K562 (cell line): ENCODE results near the gene FOXN3.

ENCODE experiments used
- EP300 ChIP-seq: IDR thresholded peaks from 2 replicates; pipeline ENCODE4 v1.6.1; 2012; ENCODE audit warnings: low read length, improper control_type of control experiment
- FOXM1 ChIP-seq, 2 experiments: fragments of 450-650 bp in 1 of 2; sonication (generic) in 1 of 2; formaldehyde crosslinking in 1 of 2; IDR thresholded peaks; 2 replicates each; pipeline versions ENCODE4 v1.6.1 to v1.9.0; 2017 to 2022; ENCODE audit warnings: low read depth in 2 of 2, mild to moderate bottlenecking in 2 of 2, missing genetic modification reagents in 1 of 2, moderate library complexity in 1 of 2
- HNRNPL ChIP-seq: fragments of 200-400 bp; formaldehyde crosslinking; IDR thresholded peaks from 2 replicates; pipeline ENCODE4 v1.6.1; 2017; ENCODE audit warnings: low read depth, mild to moderate bottlenecking, low read length
- OTX1 ChIP-seq: fragments of 450-650 bp; formaldehyde crosslinking; IDR thresholded peaks from 2 replicates; pipeline ENCODE4 v1.4.0; 2022; ENCODE audit warnings: mild to moderate bottlenecking
- POLR2A ChIP-seq: fragments of 450-650 bp; conservative IDR thresholded peaks from 2 replicates; pipeline ENCODE4 v1.6.1; 2016
- PRDM10 ChIP-seq: fragments of 450-650 bp; IDR thresholded peaks from 2 replicates; pipeline ENCODE4 v1.6.1; 2018; ENCODE audit not compliant: partially characterized antibody
- REST ChIP-seq, 2 experiments: fragments of 450-650 bp; formaldehyde crosslinking in 1 of 2; IDR thresholded peaks; 2 replicates each; pipeline versions ENCODE4 v1.4.0 to v1.6.1; 2014 to 2020; ENCODE audit warnings: mild to moderate bottlenecking in 2 of 2, borderline replicate concordance in 1 of 2, low read depth in 1 of 2
- ZNF696 ChIP-seq: fragments of 250-450 bp; sonication (Bioruptor Pico); conservative IDR thresholded peaks from 2 replicates; pipeline ENCODE4 v1.4.0; 2020; ENCODE audit warnings: mild to moderate bottlenecking, moderate library complexity
- TF ChIP-seq, protein P1 (sequence below): fragments of 450-650 bp; IDR thresholded peaks from 2 replicates; pipeline ENCODE4 v1.6.1; 2017; ENCODE audit warnings: mild to moderate bottlenecking, moderate library complexity
- TF ChIP-seq, protein P2 (sequence below): sonication (generic); formaldehyde crosslinking; IDR thresholded peaks from 2 replicates; pipeline ENCODE4 v1.8.1; 2023; ENCODE audit warnings: mild to moderate bottlenecking, missing genetic modification reagents
- TF ChIP-seq, protein P3 (sequence below): conservative IDR thresholded peaks from 2 replicates; pipeline ENCODE4 v1.6.1; 2011; ENCODE audit warnings: low read depth, mild to moderate bottlenecking, low read length; ENCODE audit not compliant: control insufficient read depth
- TF ChIP-seq, protein P4 (sequence below), 3 experiments: IDR thresholded peaks in 2 of 3; conservative IDR thresholded peaks in 1 of 3; 2 replicates each; pipeline ENCODE4 v1.5.1; 2011 to 2012; ENCODE audit warnings: low read length in 3 of 3, mild to moderate bottlenecking in 3 of 3, control low read depth in 2 of 3, improper control_type of control experiment in 1 of 3, inconsistent platforms in 1 of 3, low read depth in 1 of 3, mixed read lengths in 1 of 3, moderate library complexity in 1 of 3; ENCODE audit not compliant: insufficient read depth in 2 of 3

DNA sequence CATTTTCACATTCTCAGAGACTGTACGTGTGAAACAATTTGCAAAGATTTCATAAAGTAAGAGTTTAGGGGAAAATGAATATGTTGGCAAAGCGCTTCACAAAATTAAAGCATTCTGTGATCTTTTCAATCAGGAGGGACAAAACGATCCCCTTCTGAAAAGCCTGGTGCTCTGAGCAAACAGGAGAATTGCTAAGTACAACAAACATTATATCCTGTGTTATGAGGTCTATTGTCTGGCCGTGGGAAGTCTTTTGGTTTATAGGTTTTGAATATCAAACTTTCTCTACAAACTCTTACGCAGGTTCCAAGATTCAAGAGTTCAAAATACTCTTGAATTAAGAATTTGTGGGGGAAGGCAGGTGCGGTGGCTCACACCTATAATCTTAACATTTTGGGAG is 7.2 kb upstream of the FOXN3 start:
- TF ChIP-seq, protein P1, sequence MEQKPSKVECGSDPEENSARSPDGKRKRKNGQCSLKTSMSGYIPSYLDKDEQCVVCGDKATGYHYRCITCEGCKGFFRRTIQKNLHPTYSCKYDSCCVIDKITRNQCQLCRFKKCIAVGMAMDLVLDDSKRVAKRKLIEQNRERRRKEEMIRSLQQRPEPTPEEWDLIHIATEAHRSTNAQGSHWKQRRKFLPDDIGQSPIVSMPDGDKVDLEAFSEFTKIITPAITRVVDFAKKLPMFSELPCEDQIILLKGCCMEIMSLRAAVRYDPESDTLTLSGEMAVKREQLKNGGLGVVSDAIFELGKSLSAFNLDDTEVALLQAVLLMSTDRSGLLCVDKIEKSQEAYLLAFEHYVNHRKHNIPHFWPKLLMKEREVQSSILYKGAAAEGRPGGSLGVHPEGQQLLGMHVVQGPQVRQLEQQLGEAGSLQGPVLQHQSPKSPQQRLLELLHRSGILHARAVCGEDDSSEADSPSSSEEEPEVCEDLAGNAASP = no peak
- TF ChIP-seq OTX1 (CRISPR knock-in tag) = no peak
- TF ChIP-seq, protein P2, sequence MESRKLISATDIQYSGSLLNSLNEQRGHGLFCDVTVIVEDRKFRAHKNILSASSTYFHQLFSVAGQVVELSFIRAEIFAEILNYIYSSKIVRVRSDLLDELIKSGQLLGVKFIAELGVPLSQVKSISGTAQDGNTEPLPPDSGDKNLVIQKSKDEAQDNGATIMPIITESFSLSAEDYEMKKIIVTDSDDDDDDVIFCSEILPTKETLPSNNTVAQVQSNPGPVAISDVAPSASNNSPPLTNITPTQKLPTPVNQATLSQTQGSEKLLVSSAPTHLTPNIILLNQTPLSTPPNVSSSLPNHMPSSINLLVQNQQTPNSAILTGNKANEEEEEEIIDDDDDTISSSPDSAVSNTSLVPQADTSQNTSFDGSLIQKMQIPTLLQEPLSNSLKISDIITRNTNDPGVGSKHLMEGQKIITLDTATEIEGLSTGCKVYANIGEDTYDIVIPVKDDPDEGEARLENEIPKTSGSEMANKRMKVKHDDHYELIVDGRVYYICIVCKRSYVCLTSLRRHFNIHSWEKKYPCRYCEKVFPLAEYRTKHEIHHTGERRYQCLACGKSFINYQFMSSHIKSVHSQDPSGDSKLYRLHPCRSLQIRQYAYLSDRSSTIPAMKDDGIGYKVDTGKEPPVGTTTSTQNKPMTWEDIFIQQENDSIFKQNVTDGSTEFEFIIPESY (CRISPR knock-in tag) = no peak
- TF ChIP-seq HNRNPL = no peak
- TF ChIP-seq EP300 = no peak
- TF ChIP-seq FOXM1 (IDR thresholded peaks at IDR 0.05; ENCODE audit: low read depth) = no peak
- TF ChIP-seq FOXM1 (CRISPR knock-in tag; IDR thresholded peaks at IDR 0.05; ENCODE audit: low read depth) = no peak
- TF ChIP-seq PRDM10 = no peak
- TF ChIP-seq REST (IDR thresholded peaks at IDR 0.05; ENCODE audit: borderline replicate concordance) = no peak
- no peak for TF ChIP-seq REST (CRISPR knock-in tag; IDR thresholded peaks at IDR 0.05; ENCODE audit: low read depth)
- TF ChIP-seq, protein P3, sequence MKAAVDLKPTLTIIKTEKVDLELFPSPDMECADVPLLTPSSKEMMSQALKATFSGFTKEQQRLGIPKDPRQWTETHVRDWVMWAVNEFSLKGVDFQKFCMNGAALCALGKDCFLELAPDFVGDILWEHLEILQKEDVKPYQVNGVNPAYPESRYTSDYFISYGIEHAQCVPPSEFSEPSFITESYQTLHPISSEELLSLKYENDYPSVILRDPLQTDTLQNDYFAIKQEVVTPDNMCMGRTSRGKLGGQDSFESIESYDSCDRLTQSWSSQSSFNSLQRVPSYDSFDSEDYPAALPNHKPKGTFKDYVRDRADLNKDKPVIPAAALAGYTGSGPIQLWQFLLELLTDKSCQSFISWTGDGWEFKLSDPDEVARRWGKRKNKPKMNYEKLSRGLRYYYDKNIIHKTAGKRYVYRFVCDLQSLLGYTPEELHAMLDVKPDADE = no peak
- no peak for TF ChIP-seq POLR2A
- TF ChIP-seq, protein P4, sequence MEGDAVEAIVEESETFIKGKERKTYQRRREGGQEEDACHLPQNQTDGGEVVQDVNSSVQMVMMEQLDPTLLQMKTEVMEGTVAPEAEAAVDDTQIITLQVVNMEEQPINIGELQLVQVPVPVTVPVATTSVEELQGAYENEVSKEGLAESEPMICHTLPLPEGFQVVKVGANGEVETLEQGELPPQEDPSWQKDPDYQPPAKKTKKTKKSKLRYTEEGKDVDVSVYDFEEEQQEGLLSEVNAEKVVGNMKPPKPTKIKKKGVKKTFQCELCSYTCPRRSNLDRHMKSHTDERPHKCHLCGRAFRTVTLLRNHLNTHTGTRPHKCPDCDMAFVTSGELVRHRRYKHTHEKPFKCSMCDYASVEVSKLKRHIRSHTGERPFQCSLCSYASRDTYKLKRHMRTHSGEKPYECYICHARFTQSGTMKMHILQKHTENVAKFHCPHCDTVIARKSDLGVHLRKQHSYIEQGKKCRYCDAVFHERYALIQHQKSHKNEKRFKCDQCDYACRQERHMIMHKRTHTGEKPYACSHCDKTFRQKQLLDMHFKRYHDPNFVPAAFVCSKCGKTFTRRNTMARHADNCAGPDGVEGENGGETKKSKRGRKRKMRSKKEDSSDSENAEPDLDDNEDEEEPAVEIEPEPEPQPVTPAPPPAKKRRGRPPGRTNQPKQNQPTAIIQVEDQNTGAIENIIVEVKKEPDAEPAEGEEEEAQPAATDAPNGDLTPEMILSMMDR (IDR thresholded peaks at IDR 0.05 in 2 of 3, conservative IDR thresholded peaks at IDR 0.05 in 1 of 3; ENCODE audit: insufficient read depth in 2 of 3, low read depth in 1 of 3, low read length in 3 of 3) = no peak
- TF ChIP-seq ZNF696 (CRISPR knock-in tag) = no peak
